GDM1 (cell line): ENCODE data around the gene LSG1.
"Not testable (repeated sequence)": the region's sequence is repeated elsewhere in the genome, so short reads cannot be mapped to it uniquely, and the experiment has no call there.

Source experiments
- DNase-seq: peaks from one replicate; lab custom pipeline; 2025; lab: John Stamatoyannopoulos, UW

LSG1 gene

GRCh38 chr3:194617143-194617671 lies 54.8 kb downstream of the LSG1 start:
- no peak for DNase-seq

- DNase-seq: no peak
Observed at GRCh38 chr3:194615226-194615625, 56.8 kb downstream of the LSG1 start.

GRCh38 chr3:194612221-194612620 lies 59.8 kb downstream of the LSG1 start:
- no peak for DNase-seq

GRCh38 chr3:194610689-194611088 lies 61.3 kb downstream of the LSG1 start:
- DNase-seq: no peak

- no peak for DNase-seq
Observed at GRCh38 chr3:194609601-194610000, 62.4 kb downstream of the LSG1 start.

GRCh38 chr3:194608981-194609380 lies 63.0 kb downstream of the LSG1 start:
- no peak for DNase-seq

- no peak for DNase-seq
Observed at GRCh38 chr3:194607592-194608389, 64.2 kb downstream of the LSG1 start.

- DNase-seq: no peak
Observed at GRCh38 chr3:194606941-194607340, 65.0 kb downstream of the LSG1 start.

- no peak for DNase-seq
Observed at GRCh38 chr3:194606163-194606562, 65.8 kb downstream of the LSG1 start.

- DNase-seq: not testable (repeated sequence)
Observed at GRCh38 chr3:194605314-194605713, 66.7 kb downstream of the LSG1 start.

- DNase-seq: no peak
Observed at GRCh38 chr3:194604837-194605236, 67.2 kb downstream of the LSG1 start.

- DNase-seq: no peak
Observed at GRCh38 chr3:194604126-194604525, 67.9 kb downstream of the LSG1 start.

GRCh38 chr3:194602669-194603171 lies 69.3 kb downstream of the LSG1 start:
- DNase-seq: no peak

GRCh38 chr3:194598771-194599557 lies 73.0 kb downstream of the LSG1 start:
- no peak for DNase-seq

GRCh38 chr3:194596906-194597305 lies 75.1 kb downstream of the LSG1 start:
- no peak for DNase-seq

- no peak for DNase-seq
Observed at GRCh38 chr3:194592798-194593752, 78.9 kb downstream of the LSG1 start.
